Esophagus muscularis mucosa (tissue), 4 donors: ENCODE results near the gene CDA. TPM values are rescaled to one million over a fixed set of nuclear protein-coding genes. Genes with fewer than 3 reads are reported as not detected.
A peak's percentile ranks its signal among the peaks of the same experiment; 100 is the strongest.
"Not testable (repeated sequence)": the region's sequence is repeated elsewhere in the genome, so short reads cannot be mapped to it uniquely, and the experiment has no call there.

Source experiments
- DNase-seq: peaks from one replicate; pipeline ENCODE4 v3.0.0-alpha.2; 2017; ENCODE audit errors: extremely low spot score
- H3K27ac ChIP-seq, 4 donors: fragments of 200-600 bp; sonication (generic); replicated peaks in 1 of 4; 1 replicate in 3 of 4; 2 replicates in 1 of 4; pipeline ENCODE4 v1.5.1; 2016 to 2019; ENCODE audit warnings: mild to moderate bottlenecking in 1 of 4
- H3K27me3 ChIP-seq, 4 donors: fragments of 200-600 bp; sonication (generic); one replicate each; pipeline versions ENCODE4 v1.5.1 to v1.6.0; 2016 to 2019
- H3K36me3 ChIP-seq, 4 donors: fragments of 200-600 bp; sonication (generic); one replicate each; pipeline ENCODE4 v1.5.1; 2016 to 2019
- H3K4me1 ChIP-seq, 4 donors: fragments of 200-600 bp; sonication (generic); one replicate each; pipeline ENCODE4 v1.5.1; 2016 to 2019
- H3K4me3 ChIP-seq, 4 donors: fragments of 200-600 bp; sonication (generic); 1 replicate in 2 of 4; 2 replicates in 2 of 4; pipeline ENCODE4 v1.5.1; 2016 to 2019; ENCODE audit warnings: mild to moderate bottlenecking in 4 of 4, moderate library complexity in 1 of 4
- H3K9me3 ChIP-seq, 4 donors: fragments of 200-600 bp; sonication (generic); 1 replicate in 3 of 4; 2 replicates in 1 of 4; pipeline ENCODE4 v1.5.1; 2016 to 2019
- CTCF ChIP-seq, 3 experiments: fragments of 200-600 bp in 2 of 3; fragments of 450-650 bp in 1 of 3; sonication (generic) in 2 of 3; IDR thresholded peaks; one replicate each; pipeline ENCODE4 v1.5.1; 2017 to 2019; ENCODE audit warnings: antibody characterized with exemption in 3 of 3, mild to moderate bottlenecking in 2 of 3, moderate library complexity in 1 of 3
- EP300 ChIP-seq: sonication (generic); formaldehyde crosslinking; IDR thresholded peaks from one replicate; pipeline ENCODE4 v1.6.1; 2017; ENCODE audit warnings: antibody characterized with exemption
- POLR2A ChIP-seq: fragments of 450-650 bp; IDR thresholded peaks from one replicate; pipeline ENCODE4 v1.6.1; 2017; ENCODE audit warnings: antibody characterized with exemption, moderate library complexity, mild to moderate bottlenecking, low read depth
- POLR2AphosphoS5 ChIP-seq, 2 donors: sonication (generic); formaldehyde crosslinking; IDR thresholded peaks; one replicate each; pipeline ENCODE4 v1.6.1; 2017; ENCODE audit warnings: antibody characterized with exemption in 2 of 2
- WGBS: methylation state at CpG from one replicate; pipeline ENCODE4 v1.1.5; 2018; 5-methylcytosine and 5-hydroxymethylcytosine counted together
- intact Hi-C: fragments of 100-400 bp; cut with DNase I; formaldehyde crosslinking; loops from one replicate; pipeline ENCODE4 v1.15.1; 2023
- total RNA-seq, 4 donors: library from RNA; depleted of rRNA; stranded (reverse); fragments of >200 nt; gene quantifications; one replicate each; pipeline versions ENCODE4 v1.1.0 to v1.2.1, GENCODE V29; 2016

CDA gene
- total RNA-seq, 4 donors from 2014 or later = 1.7 to 7.5 (median 6.0) TPM

GRCh38 chr1:20601129-20601825 is 12.4 kb downstream of the CDA start:
- Histone ChIP-seq H3K36me3 (no peaks in the 10 kb centered on the region), H3K4me1 (no peaks in the 10 kb centered on the region), H3K27me3 (no peaks in the 10 kb centered on the region), H3K4me3 (no peak overlapping the region), H3K27ac (no peak overlapping the region), H3K9me3 (no peaks in the 10 kb centered on the region)
- 71% methylated on average over 5 of the region's 5 CpGs for WGBS
- TF ChIP-seq POLR2AphosphoS5 (IDR thresholded peaks at IDR 0.05) (no peak), POLR2A (no peak), CTCF (IDR thresholded peaks at IDR 0.05) (no peak), EP300 (no peak)
- DNase-seq = no peak
- intact Hi-C loops = no loop called here

DNA sequence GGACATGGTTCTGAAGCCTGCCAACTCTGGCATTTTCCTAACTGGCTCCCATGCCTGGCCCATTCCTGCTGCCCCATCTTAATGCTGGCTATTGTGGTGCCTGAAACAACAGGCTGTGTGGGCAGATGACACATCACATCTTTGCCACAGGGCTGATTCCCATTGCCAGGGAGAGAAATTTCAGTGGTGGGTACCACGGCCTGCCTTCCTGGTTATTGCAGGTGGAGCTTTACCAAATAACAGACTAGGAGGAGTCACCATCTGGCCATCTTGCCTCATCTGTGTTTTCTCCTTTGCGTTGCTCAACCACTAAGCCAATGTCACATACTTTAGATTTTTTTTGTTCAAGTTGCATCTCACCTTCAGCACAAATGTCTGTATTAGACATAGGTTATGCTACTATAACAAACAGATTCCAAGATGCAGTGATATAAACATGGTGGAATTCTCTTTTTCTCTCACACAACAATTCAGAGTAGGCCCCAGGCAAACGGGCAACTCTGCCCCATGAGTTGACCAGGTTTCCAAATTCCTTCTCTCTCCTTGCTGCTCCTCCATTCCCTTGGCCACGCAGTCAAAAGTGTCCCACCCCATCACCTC is 14.1 kb downstream of the CDA start:
- no peaks in the 10 kb centered on the region for H3K36me3 ChIP-seq
- intact Hi-C loops = no loop called here
- H3K4me3 ChIP-seq = no peak overlapping the region
- TF ChIP-seq CTCF (IDR thresholded peaks at IDR 0.05) = no peak
- TF ChIP-seq POLR2AphosphoS5 (IDR thresholded peaks at IDR 0.05) = no peak
- no peak for TF ChIP-seq POLR2A
- TF ChIP-seq EP300 = no peak
- no peaks in the 10 kb centered on the region for H3K9me3 ChIP-seq
- no peak for DNase-seq
- no peaks in the 10 kb centered on the region for H3K4me1 ChIP-seq
- H3K27me3 ChIP-seq = no peaks in the 10 kb centered on the region
- H3K27ac ChIP-seq = no peak overlapping the region
- WGBS = 93% methylated on average over 4 of the region's 4 CpGs

- 87% methylated on average over 7 of the region's 9 CpGs for WGBS
Observed at GRCh38 chr1:20603504-20604464, 14.9 kb downstream of the CDA start.

DNA sequence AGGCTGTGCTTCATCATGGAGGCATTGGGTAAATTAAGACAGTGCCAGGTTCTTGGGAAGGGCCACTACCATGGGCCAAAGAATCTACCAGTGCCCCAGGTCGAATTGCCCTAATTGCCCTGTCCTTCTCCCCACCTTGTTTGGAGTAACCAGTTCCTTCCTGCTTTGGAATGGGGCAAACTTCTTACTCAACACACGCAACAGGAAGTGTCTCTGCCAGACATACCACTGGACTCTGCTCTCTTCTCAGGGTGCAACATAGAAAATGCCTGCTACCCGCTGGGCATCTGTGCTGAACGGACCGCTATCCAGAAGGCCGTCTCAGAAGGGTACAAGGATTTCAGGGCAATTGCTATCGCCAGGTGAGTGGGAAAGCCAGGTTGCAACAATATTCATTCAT is 15.8 kb downstream of the CDA start:
- Histone ChIP-seq H3K36me3 (no peaks in the 10 kb centered on the region), H3K4me1 (no peaks in the 10 kb centered on the region), H3K27ac (no peak overlapping the region), H3K9me3 (no peaks in the 10 kb centered on the region), H3K4me3 (no peak overlapping the region), H3K27me3 (no peaks in the 10 kb centered on the region)
- no peak for DNase-seq
- WGBS = 92% methylated on average over 6 of the region's 7 CpGs
- TF ChIP-seq POLR2AphosphoS5 (IDR thresholded peaks at IDR 0.05) (no peak), POLR2A (no peak), CTCF (IDR thresholded peaks at IDR 0.05) (no peak), EP300 (no peak)
- intact Hi-C loops = no loop called here

More at GRCh38 chr1:20603504-20604464, 14.9 kb downstream of the CDA start:
- DNase-seq = no peak
- no peak overlapping the region for H3K4me3 ChIP-seq
- no peak for TF ChIP-seq POLR2AphosphoS5 (IDR thresholded peaks at IDR 0.05)
- no peak for TF ChIP-seq CTCF (IDR thresholded peaks at IDR 0.05)
- TF ChIP-seq EP300 = no peak
- TF ChIP-seq POLR2A = no peak
- H3K36me3 ChIP-seq = no peaks in the 10 kb centered on the region
- intact Hi-C loops = no loop called here
- no peaks in the 10 kb centered on the region for H3K9me3 ChIP-seq
- H3K27ac ChIP-seq = no peak overlapping the region
- no peaks in the 10 kb centered on the region for H3K4me1 ChIP-seq
- H3K27me3 ChIP-seq = no peaks in the 10 kb centered on the region

GRCh38 chr1:20606801-20607570 is 18.1 kb downstream of the CDA start:
- H3K4me1 ChIP-seq, DNase-seq, H3K4me3 ChIP-seq, H3K9me3 ChIP-seq, H3K27me3 ChIP-seq, H3K36me3 ChIP-seq, intact Hi-C loops: not testable (repeated sequence)
- WGBS = 71% methylated on average over 7 of the region's 7 CpGs
- H3K27ac ChIP-seq = peak overlapping the region in 1 of 4 donors; percentile 42
